ENCODE results near the gene SEC24D. TPM values are rescaled to one million over a fixed set of nuclear protein-coding genes. Genes with fewer than 3 reads are reported as not detected.
A peak's percentile ranks its signal among the peaks of the same experiment; 100 is the strongest.

Gene SEC24D
- total RNA-seq, 1 experiment from 2014 or later, result 35.8 TPM

- no TSS peak for BruUV-seq (replicated peaks)
- POLR2A ChIA-PET (ENCODE audit: low non-redundant PET), result no interaction called here
- DNase-seq (ENCODE audit: low spot score), result no peak
- peaks cover 20% of the 10 kb centered on the region for H3K4me1 ChIP-seq (ENCODE audit: insufficient read depth, low read length, poor library complexity, severe bottlenecking)
- CTCF ChIA-PET, result no interaction called here
- intact Hi-C loops (cut with micrococcal nuclease; ENCODE audit: unreplicated experiment), result no loop called here
- H3K27ac ChIP-seq (ENCODE audit: low read depth, low read length, poor library complexity, severe bottlenecking), result no peak overlapping the region
- TF ChIP-seq CTCF (conservative IDR thresholded peaks at IDR 0.05; ENCODE audit: low read depth, low read length) (no peak), EZH2 (IDR thresholded peaks at IDR 0.05; ENCODE audit: borderline replicate concordance, low read depth, low read length, poor library complexity, severe bottlenecking) (no peak)
- no peak overlapping the region for H3K4me3 ChIP-seq (ENCODE audit: low read depth, low read length, poor library complexity, severe bottlenecking)
- no peaks in the 10 kb centered on the region for H3K27me3 ChIP-seq (replicated peaks; ENCODE audit: insufficient read depth, low read depth, low read length, poor library complexity)
- H3K36me3 ChIP-seq (ENCODE audit: insufficient read depth, low read length, poor library complexity, severe bottlenecking), result peaks cover 16% of the 10 kb centered on the region
- no peaks in the 10 kb centered on the region for H3K9me3 ChIP-seq (ENCODE audit: low read depth, low read length, poor library complexity, severe bottlenecking)
Measured at GRCh38 chr4:118769161-118769560, 66.8 kb downstream of the SEC24D start.

GRCh38 chr4:118767109-118767508 is 68.8 kb downstream of the SEC24D start:
- no peak overlapping the region for H3K27ac ChIP-seq (ENCODE audit: low read depth, low read length, poor library complexity, severe bottlenecking)
- H3K4me1 ChIP-seq (ENCODE audit: insufficient read depth, low read length, poor library complexity, severe bottlenecking), result peaks cover 40% of the 10 kb centered on the region
- no peaks in the 10 kb centered on the region for H3K27me3 ChIP-seq (replicated peaks; ENCODE audit: insufficient read depth, low read depth, low read length, poor library complexity)
- intact Hi-C loops (cut with micrococcal nuclease; ENCODE audit: unreplicated experiment), result no loop called here
- TF ChIP-seq EZH2 (IDR thresholded peaks at IDR 0.05; ENCODE audit: borderline replicate concordance, low read depth, low read length, poor library complexity, severe bottlenecking), result no peak
- TF ChIP-seq CTCF (conservative IDR thresholded peaks at IDR 0.05; ENCODE audit: low read depth, low read length), result no peak
- ChIA-PET CTCF (no interaction called here), POLR2A (ENCODE audit: low non-redundant PET) (no interaction called here)
- no peak for DNase-seq (ENCODE audit: low spot score)
- peaks cover 16% of the 10 kb centered on the region for H3K36me3 ChIP-seq (ENCODE audit: insufficient read depth, low read length, poor library complexity, severe bottlenecking)
- no peaks in the 10 kb centered on the region for H3K9me3 ChIP-seq (ENCODE audit: low read depth, low read length, poor library complexity, severe bottlenecking)
- BruUV-seq (replicated peaks), result no TSS peak
- no peak overlapping the region for H3K4me3 ChIP-seq (ENCODE audit: low read depth, low read length, poor library complexity, severe bottlenecking)

GRCh38 chr4:118765399-118765798 is 70.5 kb downstream of the SEC24D start:
- Histone ChIP-seq H3K27me3 (replicated peaks; ENCODE audit: insufficient read depth, low read depth, low read length, poor library complexity) (no peaks in the 10 kb centered on the region), H3K4me1 (ENCODE audit: insufficient read depth, low read length, poor library complexity, severe bottlenecking) (peaks cover 45% of the 10 kb centered on the region), H3K36me3 (ENCODE audit: insufficient read depth, low read length, poor library complexity, severe bottlenecking) (peaks cover 16% of the 10 kb centered on the region), H3K9me3 (ENCODE audit: low read depth, low read length, poor library complexity, severe bottlenecking) (no peaks in the 10 kb centered on the region), H3K27ac (ENCODE audit: low read depth, low read length, poor library complexity, severe bottlenecking) (peak overlapping the region; percentile 75), H3K4me3 (ENCODE audit: low read depth, low read length, poor library complexity, severe bottlenecking) (no peak overlapping the region)
- CTCF ChIA-PET, result no interaction called here
- TF ChIP-seq EZH2 (IDR thresholded peaks at IDR 0.05; ENCODE audit: borderline replicate concordance, low read depth, low read length, poor library complexity, severe bottlenecking) (no peak), CTCF (conservative IDR thresholded peaks at IDR 0.05; ENCODE audit: low read depth, low read length) (no peak)
- peak; percentile 95 for DNase-seq (ENCODE audit: low spot score)
- BruUV-seq (replicated peaks), result no TSS peak
- POLR2A ChIA-PET (ENCODE audit: low non-redundant PET), result no interaction called here
- intact Hi-C loops (cut with micrococcal nuclease; ENCODE audit: unreplicated experiment), result no loop called here

Measured in A673 (cell line).